Liver (tissue), 9 donors: ENCODE measurements around the gene UBE3C. TPM values are rescaled to one million over a fixed set of nuclear protein-coding genes. Genes with fewer than 3 reads are reported as not detected.
A peak's percentile ranks its signal among the peaks of the same experiment; 100 is the strongest.

Experiments used
- DNase-seq: peaks from one replicate; pipeline ENCODE4 v3.0.0-alpha.2; 2017; ENCODE audit warnings: low spot score
- H3K27ac ChIP-seq, 2 donors: one replicate each; pipeline ENCODE4 v1.7.0; 2013; ENCODE audit warnings: inconsistent platforms in 2 of 2, low read length in 2 of 2, control low read depth in 1 of 2, low read depth in 1 of 2, mild to moderate bottlenecking in 1 of 2
- H3K27me3 ChIP-seq, 4 donors: one replicate each; pipeline versions ENCODE4 v1.6.1 to v1.7.0; 2013; ENCODE audit warnings: low read length in 3 of 4, inconsistent platforms in 1 of 4, mild to moderate bottlenecking in 1 of 4, moderate library complexity in 1 of 4; ENCODE audit not compliant: control insufficient read depth in 4 of 4, insufficient read depth in 4 of 4
- H3K36me3 ChIP-seq, 4 donors: one replicate each; pipeline versions ENCODE4 v1.6.1 to v1.7.0; 2013; ENCODE audit warnings: low read length in 3 of 4, mild to moderate bottlenecking in 3 of 4, low read depth in 1 of 4, moderate library complexity in 1 of 4; ENCODE audit not compliant: control insufficient read depth in 4 of 4, insufficient read depth in 3 of 4
- H3K4me1 ChIP-seq, 4 donors: one replicate each; pipeline versions ENCODE4 v1.6.1 to v1.7.0; 2013; ENCODE audit warnings: low read length in 3 of 4, mild to moderate bottlenecking in 3 of 4, moderate library complexity in 1 of 4; ENCODE audit not compliant: control insufficient read depth in 4 of 4, insufficient read depth in 4 of 4
- H3K4me3 ChIP-seq, 3 donors: one replicate each; pipeline versions ENCODE4 v1.6.1 to v1.7.0; 2013; ENCODE audit warnings: low read length in 3 of 3, control low read depth in 1 of 3, low read depth in 1 of 3, mild to moderate bottlenecking in 1 of 3
- H3K9ac ChIP-seq, 2 donors: one replicate each; pipeline ENCODE4 v1.7.0; 2013; ENCODE audit warnings: low read length in 2 of 2, mild to moderate bottlenecking in 2 of 2, moderate library complexity in 2 of 2, control low read depth in 1 of 2, low read depth in 1 of 2
- H3K9me3 ChIP-seq, 4 donors: one replicate each; pipeline versions ENCODE4 v1.6.1 to v1.7.0; 2013; ENCODE audit warnings: low read length in 3 of 4; ENCODE audit not compliant: control insufficient read depth in 4 of 4
- EGR1 ChIP-seq, 2 donors: IDR thresholded peaks; 2 replicates each; pipeline ENCODE4 v1.6.1; 2016 to 2018; ENCODE audit warnings: antibody characterized with exemption in 2 of 2, low read depth in 2 of 2
- FOXA1 ChIP-seq: IDR thresholded peaks from 2 replicates; pipeline ENCODE4 v1.6.1; 2016; ENCODE audit warnings: antibody characterized with exemption
- FOXA2 ChIP-seq: IDR thresholded peaks from 2 replicates; pipeline ENCODE4 v1.6.1; 2016; ENCODE audit warnings: antibody characterized with exemption
- GABPA ChIP-seq, 2 donors: IDR thresholded peaks in 1 of 2; conservative IDR thresholded peaks in 1 of 2; 2 replicates each; pipeline ENCODE4 v1.6.1; 2016; ENCODE audit warnings: antibody characterized with exemption in 2 of 2, mild to moderate bottlenecking in 1 of 2, moderate library complexity in 1 of 2
- JUND ChIP-seq, 2 donors: IDR thresholded peaks; 2 replicates each; pipeline ENCODE4 v1.6.1; 2016; ENCODE audit warnings: antibody characterized with exemption in 2 of 2
- NR2F2 ChIP-seq: IDR thresholded peaks from 2 replicates; pipeline ENCODE4 v1.6.1; 2016; ENCODE audit warnings: antibody characterized with exemption
- RAD21 ChIP-seq, 2 donors: IDR thresholded peaks; 2 replicates each; pipeline ENCODE4 v1.6.1; 2016; ENCODE audit warnings: antibody characterized with exemption in 2 of 2, mild to moderate bottlenecking in 2 of 2
- SP1 ChIP-seq: IDR thresholded peaks from 2 replicates; pipeline ENCODE4 v1.6.1; 2018; ENCODE audit warnings: antibody characterized with exemption, mild to moderate bottlenecking
- YY1 ChIP-seq: IDR thresholded peaks from 2 replicates; pipeline ENCODE4 v1.6.1; 2016; ENCODE audit warnings: antibody characterized with exemption, mild to moderate bottlenecking
- WGBS: extraction: QIAGEN DNeasy Blood & Tissue Kit; methylation state at CpG from one replicate; pipeline ENCODE4 v1.1.7; 2013; 5-methylcytosine and 5-hydroxymethylcytosine counted together
- polyA plus RNA-seq, 2 donors: library from polyadenylated mRNA; stranded (reverse) in 1 of 2; unstranded in 1 of 2; fragments of 200-250 nt in 1 of 2; fragments of >200 nt in 1 of 2; fragmentation: Nextera tagmentation in 1 of 2; extraction: Ambion mirVana in 1 of 2; gene quantifications; one replicate each; pipeline versions ENCODE4 v1.2.1 to v1.2.3, GENCODE V29; 2013 to 2015
- total RNA-seq, 2 donors: library from RNA; depleted of rRNA; stranded (reverse); fragments of >200 nt; gene quantifications; one replicate each; pipeline ENCODE4 v1.2.3, GENCODE V29; 2014
- TF ChIP-seq, protein P1 (sequence below): IDR thresholded peaks from 2 replicates; pipeline ENCODE4 v1.6.1; 2016; ENCODE audit warnings: antibody characterized with exemption
- TF ChIP-seq, protein P2 (sequence below): IDR thresholded peaks from 2 replicates; pipeline ENCODE4 v1.6.1; 2016; ENCODE audit warnings: antibody characterized with exemption
- TF ChIP-seq, protein P3 (sequence below): IDR thresholded peaks from 2 replicates; pipeline ENCODE4 v1.6.1; 2016; ENCODE audit warnings: antibody characterized with exemption, mild to moderate bottlenecking
- TF ChIP-seq, protein P4 (sequence below): IDR thresholded peaks from 2 replicates; pipeline ENCODE4 v1.6.1; 2016; ENCODE audit warnings: antibody characterized with exemption
- donor health status: healthy.
- donor health status: healthy.
- donor health status: healthy.
- donor health status: healthy.
- donor health status: healthy.

UBE3C gene
- total and polyA plus RNA-seq, 4 donors: 10.3 to 61.8 (median 33.9) TPM

DNA sequence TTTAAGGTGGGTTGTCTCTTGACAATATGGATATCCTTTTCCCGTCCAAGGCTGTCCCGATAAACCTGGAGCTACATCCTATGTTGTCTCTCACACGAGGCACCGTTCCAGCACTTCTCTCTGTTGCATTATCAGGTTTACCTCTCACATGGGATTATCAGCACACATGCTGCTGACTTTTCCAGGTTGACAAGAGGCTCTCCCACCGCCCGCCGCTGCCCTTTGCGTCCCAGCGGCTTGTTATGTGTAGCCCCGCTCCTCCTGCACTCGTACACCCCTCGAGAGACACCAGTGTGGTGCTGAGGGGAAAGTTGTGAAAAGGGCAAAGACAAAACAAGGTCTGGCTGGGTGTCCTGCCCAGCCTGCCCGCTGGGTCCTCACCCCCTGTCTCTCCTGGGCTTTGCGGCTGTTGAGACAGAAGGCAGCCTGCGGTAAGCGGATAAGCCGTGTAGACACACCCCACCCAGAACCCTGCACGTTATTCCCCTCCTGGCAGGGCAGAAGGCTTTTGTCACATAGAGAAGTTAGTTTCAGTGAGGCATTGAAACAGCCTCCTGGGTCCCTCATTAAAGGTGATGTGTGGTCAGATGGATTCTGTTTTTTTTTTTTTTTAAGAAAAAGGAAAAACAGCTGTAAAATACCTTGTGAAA, 38.7 kb downstream of the UBE3C start:
- TF ChIP-seq YY1 (no peak), FOXA2 (no peak), SP1 (no peak), EGR1 (IDR thresholded peaks at IDR 0.05; ENCODE audit: low read depth in 2 of 2) (no peak)
- TF ChIP-seq, protein P1, sequence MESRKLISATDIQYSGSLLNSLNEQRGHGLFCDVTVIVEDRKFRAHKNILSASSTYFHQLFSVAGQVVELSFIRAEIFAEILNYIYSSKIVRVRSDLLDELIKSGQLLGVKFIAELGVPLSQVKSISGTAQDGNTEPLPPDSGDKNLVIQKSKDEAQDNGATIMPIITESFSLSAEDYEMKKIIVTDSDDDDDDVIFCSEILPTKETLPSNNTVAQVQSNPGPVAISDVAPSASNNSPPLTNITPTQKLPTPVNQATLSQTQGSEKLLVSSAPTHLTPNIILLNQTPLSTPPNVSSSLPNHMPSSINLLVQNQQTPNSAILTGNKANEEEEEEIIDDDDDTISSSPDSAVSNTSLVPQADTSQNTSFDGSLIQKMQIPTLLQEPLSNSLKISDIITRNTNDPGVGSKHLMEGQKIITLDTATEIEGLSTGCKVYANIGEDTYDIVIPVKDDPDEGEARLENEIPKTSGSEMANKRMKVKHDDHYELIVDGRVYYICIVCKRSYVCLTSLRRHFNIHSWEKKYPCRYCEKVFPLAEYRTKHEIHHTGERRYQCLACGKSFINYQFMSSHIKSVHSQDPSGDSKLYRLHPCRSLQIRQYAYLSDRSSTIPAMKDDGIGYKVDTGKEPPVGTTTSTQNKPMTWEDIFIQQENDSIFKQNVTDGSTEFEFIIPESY: no peak
- TF ChIP-seq, protein P2, sequence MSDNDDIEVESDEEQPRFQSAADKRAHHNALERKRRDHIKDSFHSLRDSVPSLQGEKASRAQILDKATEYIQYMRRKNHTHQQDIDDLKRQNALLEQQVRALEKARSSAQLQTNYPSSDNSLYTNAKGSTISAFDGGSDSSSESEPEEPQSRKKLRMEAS: no peak
- TF ChIP-seq, protein P3, sequence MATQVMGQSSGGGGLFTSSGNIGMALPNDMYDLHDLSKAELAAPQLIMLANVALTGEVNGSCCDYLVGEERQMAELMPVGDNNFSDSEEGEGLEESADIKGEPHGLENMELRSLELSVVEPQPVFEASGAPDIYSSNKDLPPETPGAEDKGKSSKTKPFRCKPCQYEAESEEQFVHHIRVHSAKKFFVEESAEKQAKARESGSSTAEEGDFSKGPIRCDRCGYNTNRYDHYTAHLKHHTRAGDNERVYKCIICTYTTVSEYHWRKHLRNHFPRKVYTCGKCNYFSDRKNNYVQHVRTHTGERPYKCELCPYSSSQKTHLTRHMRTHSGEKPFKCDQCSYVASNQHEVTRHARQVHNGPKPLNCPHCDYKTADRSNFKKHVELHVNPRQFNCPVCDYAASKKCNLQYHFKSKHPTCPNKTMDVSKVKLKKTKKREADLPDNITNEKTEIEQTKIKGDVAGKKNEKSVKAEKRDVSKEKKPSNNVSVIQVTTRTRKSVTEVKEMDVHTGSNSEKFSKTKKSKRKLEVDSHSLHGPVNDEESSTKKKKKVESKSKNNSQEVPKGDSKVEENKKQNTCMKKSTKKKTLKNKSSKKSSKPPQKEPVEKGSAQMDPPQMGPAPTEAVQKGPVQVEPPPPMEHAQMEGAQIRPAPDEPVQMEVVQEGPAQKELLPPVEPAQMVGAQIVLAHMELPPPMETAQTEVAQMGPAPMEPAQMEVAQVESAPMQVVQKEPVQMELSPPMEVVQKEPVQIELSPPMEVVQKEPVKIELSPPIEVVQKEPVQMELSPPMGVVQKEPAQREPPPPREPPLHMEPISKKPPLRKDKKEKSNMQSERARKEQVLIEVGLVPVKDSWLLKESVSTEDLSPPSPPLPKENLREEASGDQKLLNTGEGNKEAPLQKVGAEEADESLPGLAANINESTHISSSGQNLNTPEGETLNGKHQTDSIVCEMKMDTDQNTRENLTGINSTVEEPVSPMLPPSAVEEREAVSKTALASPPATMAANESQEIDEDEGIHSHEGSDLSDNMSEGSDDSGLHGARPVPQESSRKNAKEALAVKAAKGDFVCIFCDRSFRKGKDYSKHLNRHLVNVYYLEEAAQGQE: no peak
- TF ChIP-seq, protein P4, sequence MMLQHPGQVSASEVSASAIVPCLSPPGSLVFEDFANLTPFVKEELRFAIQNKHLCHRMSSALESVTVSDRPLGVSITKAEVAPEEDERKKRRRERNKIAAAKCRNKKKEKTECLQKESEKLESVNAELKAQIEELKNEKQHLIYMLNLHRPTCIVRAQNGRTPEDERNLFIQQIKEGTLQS: no peak

DNA sequence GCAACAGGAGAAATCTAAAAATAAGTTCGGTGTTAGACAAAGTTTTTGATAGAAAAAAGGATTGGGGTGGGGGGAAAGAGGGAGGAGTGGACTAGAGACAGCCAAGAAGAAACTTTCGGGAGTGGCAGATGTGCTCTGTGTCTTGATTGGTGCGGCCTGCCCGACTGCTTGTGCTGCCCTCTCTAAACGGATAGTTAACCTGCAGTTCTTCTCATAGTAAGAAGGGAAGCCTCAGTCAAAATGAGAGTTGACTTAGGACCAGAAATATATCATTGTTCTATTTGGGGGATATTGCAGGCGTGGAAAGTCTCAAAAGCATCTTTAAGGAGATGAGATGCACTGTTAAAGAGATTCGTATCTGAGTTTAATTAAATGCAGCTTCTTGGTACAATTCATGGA, 39.3 kb downstream of the UBE3C start:
- H3K27me3 ChIP-seq: no peaks in the 10 kb centered on the region
- 95% methylated on average over 7 of the region's 7 CpGs for WGBS
- no peaks in the 10 kb centered on the region for H3K9me3 ChIP-seq
- no peak overlapping the region for H3K9ac ChIP-seq
- no peaks in the 10 kb centered on the region for H3K4me1 ChIP-seq
- TF ChIP-seq GABPA (IDR thresholded peaks at IDR 0.05 in 1 of 2, conservative IDR thresholded peaks at IDR 0.05 in 1 of 2) (no peak), RAD21 (IDR thresholded peaks at IDR 0.05) (no peak), FOXA1 (no peak), NR2F2 (no peak), JUND (IDR thresholded peaks at IDR 0.05) (no peak)
- TF ChIP-seq, protein P1: no peak
- TF ChIP-seq, protein P4: no peak
- TF ChIP-seq, protein P2: no peak
- no peak for DNase-seq
- no peak overlapping the region for H3K27ac ChIP-seq
- peaks cover 13 to 75% (median 49%) of the 10 kb centered on the region in 4 donors for H3K36me3 ChIP-seq
- H3K4me3 ChIP-seq: no peak overlapping the region

More for the DNA sequence above, 38.7 kb downstream of the UBE3C start:
- H3K27ac ChIP-seq: no peak overlapping the region
- H3K36me3 ChIP-seq: peaks cover 15 to 76% (median 52%) of the 10 kb centered on the region in 4 donors
- H3K4me1 ChIP-seq: no peaks in the 10 kb centered on the region
- H3K9ac ChIP-seq: no peak overlapping the region
- 93% methylated on average over 18 of the region's 18 CpGs for WGBS
- no peaks in the 10 kb centered on the region for H3K9me3 ChIP-seq
- peak; percentile 66 for DNase-seq
- no peaks in the 10 kb centered on the region for H3K27me3 ChIP-seq
- H3K4me3 ChIP-seq: no peak overlapping the region
